Measurements from ENCODE around the gene TSHB. TPM values are rescaled to one million over a fixed set of nuclear protein-coding genes. Genes with fewer than 3 reads are reported as not detected.

TSHB gene
- total and polyA plus RNA-seq, 3 donors from 2014 or later = not detected

DNA sequence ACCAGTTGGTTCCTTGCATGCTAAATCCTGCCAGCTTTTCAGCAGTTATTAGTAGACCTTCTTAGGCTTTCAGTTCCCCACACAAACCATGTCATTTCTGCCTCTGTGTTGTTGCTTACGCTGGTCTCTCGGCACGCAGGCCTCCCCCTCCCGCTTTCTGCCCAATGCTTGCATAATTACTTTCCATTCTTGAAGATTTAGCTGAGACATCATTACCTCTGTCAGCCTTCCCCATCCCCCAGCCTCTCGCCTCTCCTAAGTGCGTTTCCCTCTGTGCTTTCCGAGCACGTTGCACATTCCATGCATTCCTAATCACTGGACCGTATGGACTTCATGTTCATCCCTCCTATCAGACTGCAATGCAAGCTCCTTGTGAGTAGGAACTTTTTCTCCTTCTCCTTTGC, 26.8 kb downstream of the TSHB start:
- WGBS, 2 donors = 42 to 45% methylated on average over 9 of the region's 9 CpGs
- intact Hi-C loops (cut with DNase I; ENCODE audit: low total_unique reads) = no loop called here
- DNase-seq = no peak
- Histone ChIP-seq H3K27me3 (no peaks in the 10 kb centered on the region), H3K4me3 (no peak overlapping the region), H3K27ac (no peak overlapping the region), H3K9me3 (no peaks in the 10 kb centered on the region), H3K4me1 (peaks cover 6% of the 10 kb centered on the region), H3K36me3 (ENCODE audit: low read depth, missing control alignments) (no peaks in the 10 kb centered on the region)
- TF ChIP-seq, protein P1, sequence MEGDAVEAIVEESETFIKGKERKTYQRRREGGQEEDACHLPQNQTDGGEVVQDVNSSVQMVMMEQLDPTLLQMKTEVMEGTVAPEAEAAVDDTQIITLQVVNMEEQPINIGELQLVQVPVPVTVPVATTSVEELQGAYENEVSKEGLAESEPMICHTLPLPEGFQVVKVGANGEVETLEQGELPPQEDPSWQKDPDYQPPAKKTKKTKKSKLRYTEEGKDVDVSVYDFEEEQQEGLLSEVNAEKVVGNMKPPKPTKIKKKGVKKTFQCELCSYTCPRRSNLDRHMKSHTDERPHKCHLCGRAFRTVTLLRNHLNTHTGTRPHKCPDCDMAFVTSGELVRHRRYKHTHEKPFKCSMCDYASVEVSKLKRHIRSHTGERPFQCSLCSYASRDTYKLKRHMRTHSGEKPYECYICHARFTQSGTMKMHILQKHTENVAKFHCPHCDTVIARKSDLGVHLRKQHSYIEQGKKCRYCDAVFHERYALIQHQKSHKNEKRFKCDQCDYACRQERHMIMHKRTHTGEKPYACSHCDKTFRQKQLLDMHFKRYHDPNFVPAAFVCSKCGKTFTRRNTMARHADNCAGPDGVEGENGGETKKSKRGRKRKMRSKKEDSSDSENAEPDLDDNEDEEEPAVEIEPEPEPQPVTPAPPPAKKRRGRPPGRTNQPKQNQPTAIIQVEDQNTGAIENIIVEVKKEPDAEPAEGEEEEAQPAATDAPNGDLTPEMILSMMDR (IDR thresholded peaks at IDR 0.05) = no peak
- no peak for TF ChIP-seq POLR2A (IDR thresholded peaks at IDR 0.05)

DNA sequence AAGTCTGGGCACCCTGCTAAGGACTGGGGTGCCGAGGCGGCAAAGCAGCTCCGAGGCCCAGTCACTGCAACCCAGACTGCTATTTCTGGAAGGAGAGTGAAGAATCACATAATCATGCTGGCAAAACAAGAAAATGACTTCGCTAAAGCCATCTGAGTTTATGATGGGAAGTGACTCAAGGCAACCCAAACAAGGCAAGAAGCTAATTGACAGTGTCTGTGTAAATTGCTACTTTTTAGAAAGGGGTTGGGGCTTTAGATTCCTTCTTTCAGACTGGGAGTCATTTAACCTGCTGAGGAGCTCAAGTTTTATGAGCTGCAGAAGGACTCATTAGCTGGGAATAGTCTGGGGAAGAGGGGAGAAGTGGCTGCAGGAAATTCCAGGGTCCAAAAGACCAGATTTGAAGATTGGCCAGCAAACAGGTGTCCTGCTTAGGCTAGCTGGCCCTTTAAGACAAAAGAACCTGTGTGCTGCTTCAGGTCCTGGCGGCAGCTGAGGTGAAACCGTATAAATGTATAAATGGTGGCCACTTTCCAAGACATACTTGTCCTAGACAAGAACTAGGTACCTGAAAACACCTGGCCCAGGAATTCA, 28.1 kb downstream of the TSHB start:
- H3K9me3 ChIP-seq = no peaks in the 10 kb centered on the region
- DNase-seq = no peak
- H3K27ac ChIP-seq = peak overlapping the region in 1 of 2 donors; percentile 48
- intact Hi-C loops (cut with DNase I; ENCODE audit: low total_unique reads) = no loop called here
- peaks cover 6% of the 10 kb centered on the region for H3K4me1 ChIP-seq
- H3K27me3 ChIP-seq = no peaks in the 10 kb centered on the region
- H3K4me3 ChIP-seq = no peak overlapping the region
- no peaks in the 10 kb centered on the region for H3K36me3 ChIP-seq (ENCODE audit: low read depth, missing control alignments)
- 79 to 80% methylated on average over 6 of the region's 6 CpGs for WGBS, 2 donors
- TF ChIP-seq, protein P1 (IDR thresholded peaks at IDR 0.05) = no peak
- no peak for TF ChIP-seq POLR2A (IDR thresholded peaks at IDR 0.05)

DNA sequence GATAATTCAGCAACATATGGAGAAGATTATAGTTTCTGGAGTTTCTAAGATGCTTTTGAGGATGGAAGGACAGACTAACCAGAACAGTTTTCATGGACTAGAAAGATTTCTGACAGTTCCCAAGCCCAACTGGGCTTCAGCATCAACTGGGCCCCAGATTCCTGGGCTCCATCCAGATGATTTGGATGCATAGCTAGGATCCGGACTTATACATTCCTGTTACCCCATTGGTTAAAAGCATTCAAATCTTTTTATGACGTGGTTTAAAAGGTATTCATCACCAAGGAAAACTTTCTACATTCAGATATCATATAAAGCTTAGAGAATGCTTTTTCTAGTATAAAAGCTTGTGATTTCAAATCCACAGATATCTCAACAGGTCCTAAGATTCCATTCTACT, 29.7 kb downstream of the TSHB start:
- Histone ChIP-seq H3K9me3 (no peaks in the 10 kb centered on the region), H3K27me3 (no peaks in the 10 kb centered on the region), H3K27ac (no peak overlapping the region), H3K4me3 (no peak overlapping the region), H3K4me1 (peaks cover 6% of the 10 kb centered on the region), H3K36me3 (ENCODE audit: low read depth, missing control alignments) (no peaks in the 10 kb centered on the region)
- TF ChIP-seq, protein P1 (IDR thresholded peaks at IDR 0.05) = no peak
- TF ChIP-seq POLR2A (IDR thresholded peaks at IDR 0.05) = no peak
- WGBS, 2 donors = 44 to 50% methylated on average over 2 of the region's 2 CpGs
- intact Hi-C loops (cut with DNase I; ENCODE audit: low total_unique reads) = no loop called here
- no peak for DNase-seq

DNA sequence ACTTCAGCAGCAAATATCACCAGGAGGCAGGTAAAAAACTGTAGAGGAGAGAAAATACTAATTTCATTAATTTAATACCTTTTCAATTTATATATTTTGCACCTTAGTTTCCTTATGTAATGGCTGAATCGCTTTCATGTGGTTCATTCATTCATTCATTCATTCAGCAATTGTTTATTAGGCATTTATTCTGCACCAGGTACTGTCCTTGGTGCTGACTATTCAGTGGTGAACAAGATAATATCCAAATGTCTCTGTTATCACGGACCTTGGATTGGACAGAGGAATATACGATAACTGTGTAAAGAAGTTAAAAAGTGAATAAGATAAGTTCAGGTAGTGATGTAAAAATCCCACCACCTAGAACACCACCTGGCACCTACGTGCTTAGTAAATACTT, 30.9 kb downstream of the TSHB start:
- H3K4me3 ChIP-seq = no peak overlapping the region
- no peaks in the 10 kb centered on the region for H3K9me3 ChIP-seq
- DNase-seq = no peak
- 56 to 69% methylated on average over 4 of the region's 4 CpGs for WGBS, 2 donors
- no peaks in the 10 kb centered on the region for H3K27me3 ChIP-seq
- no peak for TF ChIP-seq POLR2A (IDR thresholded peaks at IDR 0.05)
- TF ChIP-seq, protein P1 (IDR thresholded peaks at IDR 0.05) = no peak
- peaks cover 6% of the 10 kb centered on the region for H3K4me1 ChIP-seq
- intact Hi-C loops (cut with DNase I; ENCODE audit: low total_unique reads) = no loop called here
- H3K36me3 ChIP-seq (ENCODE audit: low read depth, missing control alignments) = no peaks in the 10 kb centered on the region
- H3K27ac ChIP-seq = no peak overlapping the region

DNA sequence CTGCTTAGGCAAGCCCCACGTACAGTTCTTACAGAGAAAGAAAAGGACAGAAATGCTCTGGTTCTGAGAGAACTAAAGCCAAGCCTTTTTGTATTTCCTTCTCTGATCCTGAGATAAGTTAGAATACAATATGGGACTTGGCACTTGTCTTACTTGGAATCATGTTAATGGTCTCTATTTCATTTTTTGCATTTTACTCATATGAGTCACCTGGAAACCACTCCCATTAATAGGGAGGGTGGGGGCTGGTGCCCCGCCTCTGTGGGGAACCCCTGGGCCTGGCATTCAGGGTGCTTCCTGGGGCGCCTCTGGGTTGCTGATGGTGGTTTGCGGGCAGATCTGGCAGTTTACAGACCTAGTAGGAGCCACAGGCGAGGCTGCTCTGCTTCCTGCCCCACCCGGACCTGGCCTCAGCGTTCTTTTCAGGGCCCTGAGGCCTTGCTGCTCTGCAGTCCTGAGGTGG, 32.9 kb downstream of the TSHB start:
- DNase-seq = no peak
- Histone ChIP-seq H3K36me3 (ENCODE audit: low read depth, missing control alignments) (no peaks in the 10 kb centered on the region), H3K4me3 (no peak overlapping the region), H3K27me3 (no peaks in the 10 kb centered on the region), H3K27ac (peak overlapping the region; percentile 1 to 25), H3K4me1 (peaks cover 3% of the 10 kb centered on the region), H3K9me3 (no peaks in the 10 kb centered on the region)
- intact Hi-C loops (cut with DNase I; ENCODE audit: low total_unique reads) = no loop called here
- TF ChIP-seq, protein P1 (IDR thresholded peaks at IDR 0.05) = no peak
- TF ChIP-seq POLR2A (IDR thresholded peaks at IDR 0.05) = no peak
- WGBS, 2 donors = 72 to 76% methylated on average over 7 of the region's 7 CpGs
